ENCODE measurements around the gene NCKIPSD.

DNA sequence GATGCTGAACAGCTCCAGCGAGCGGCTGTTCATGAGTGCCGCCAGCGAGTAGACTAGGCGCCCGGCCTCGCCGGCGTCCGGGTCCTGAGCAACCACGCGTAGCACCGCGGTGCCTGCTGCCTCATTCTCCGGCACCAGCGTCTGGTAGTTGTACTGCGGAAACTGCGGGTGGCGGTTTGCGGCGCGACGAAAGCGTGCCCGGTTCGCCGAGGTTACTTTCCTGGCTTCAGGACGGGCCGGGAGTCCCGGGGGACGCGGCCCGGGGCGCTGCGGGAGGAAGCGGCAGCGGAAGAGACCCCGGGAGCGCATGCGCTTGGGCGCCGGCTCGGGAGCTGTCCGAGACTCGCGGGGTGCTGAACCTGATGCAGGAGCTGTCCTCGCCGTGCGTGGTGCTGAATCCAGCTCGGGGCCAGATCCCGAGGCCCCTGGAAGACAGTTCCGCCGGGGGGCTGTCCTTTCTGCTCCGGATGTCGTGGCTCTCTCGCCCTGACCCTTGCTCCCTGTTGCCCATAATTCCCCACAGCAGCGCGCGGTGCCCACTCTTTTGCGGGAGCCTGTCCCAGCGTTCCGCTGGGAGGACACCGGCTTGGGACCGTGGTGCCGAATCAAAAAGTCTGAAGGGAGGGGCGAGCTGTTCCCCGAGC lies 24.1 kb downstream of the NCKIPSD start:
- TF ChIP-seq POLR2A (IDR thresholded peaks at IDR 0.05): no peak
- TF ChIP-seq, protein P1, sequence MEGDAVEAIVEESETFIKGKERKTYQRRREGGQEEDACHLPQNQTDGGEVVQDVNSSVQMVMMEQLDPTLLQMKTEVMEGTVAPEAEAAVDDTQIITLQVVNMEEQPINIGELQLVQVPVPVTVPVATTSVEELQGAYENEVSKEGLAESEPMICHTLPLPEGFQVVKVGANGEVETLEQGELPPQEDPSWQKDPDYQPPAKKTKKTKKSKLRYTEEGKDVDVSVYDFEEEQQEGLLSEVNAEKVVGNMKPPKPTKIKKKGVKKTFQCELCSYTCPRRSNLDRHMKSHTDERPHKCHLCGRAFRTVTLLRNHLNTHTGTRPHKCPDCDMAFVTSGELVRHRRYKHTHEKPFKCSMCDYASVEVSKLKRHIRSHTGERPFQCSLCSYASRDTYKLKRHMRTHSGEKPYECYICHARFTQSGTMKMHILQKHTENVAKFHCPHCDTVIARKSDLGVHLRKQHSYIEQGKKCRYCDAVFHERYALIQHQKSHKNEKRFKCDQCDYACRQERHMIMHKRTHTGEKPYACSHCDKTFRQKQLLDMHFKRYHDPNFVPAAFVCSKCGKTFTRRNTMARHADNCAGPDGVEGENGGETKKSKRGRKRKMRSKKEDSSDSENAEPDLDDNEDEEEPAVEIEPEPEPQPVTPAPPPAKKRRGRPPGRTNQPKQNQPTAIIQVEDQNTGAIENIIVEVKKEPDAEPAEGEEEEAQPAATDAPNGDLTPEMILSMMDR (IDR thresholded peaks at IDR 0.05): no peak

Measured in testis (tissue), 2 donors.